Panc1 (cell line): ENCODE results near the gene SLC25A29.

Experiments used
- POLR2AphosphoS5 ChIP-seq: IDR thresholded peaks from 2 replicates; pipeline ENCODE4 v1.6.1; 2012; ENCODE audit warnings: mild to moderate bottlenecking, low read depth, low read length, moderate library complexity
- TF ChIP-seq, protein P1 (sequence below): fragments of 450-650 bp; IDR thresholded peaks from 2 replicates; pipeline ENCODE4 v1.5.1; 2017; ENCODE audit warnings: mild to moderate bottlenecking
- TF ChIP-seq, protein P2 (sequence below), 2 experiments: IDR thresholded peaks; 2 replicates each; pipeline ENCODE4 v1.6.1; 2011 to 2012; ENCODE audit warnings: low read depth in 2 of 2, control low read depth in 1 of 2, low read length in 1 of 2, mild to moderate bottlenecking in 1 of 2, moderate library complexity in 1 of 2; ENCODE audit not compliant: insufficient read depth in 1 of 2

DNA sequence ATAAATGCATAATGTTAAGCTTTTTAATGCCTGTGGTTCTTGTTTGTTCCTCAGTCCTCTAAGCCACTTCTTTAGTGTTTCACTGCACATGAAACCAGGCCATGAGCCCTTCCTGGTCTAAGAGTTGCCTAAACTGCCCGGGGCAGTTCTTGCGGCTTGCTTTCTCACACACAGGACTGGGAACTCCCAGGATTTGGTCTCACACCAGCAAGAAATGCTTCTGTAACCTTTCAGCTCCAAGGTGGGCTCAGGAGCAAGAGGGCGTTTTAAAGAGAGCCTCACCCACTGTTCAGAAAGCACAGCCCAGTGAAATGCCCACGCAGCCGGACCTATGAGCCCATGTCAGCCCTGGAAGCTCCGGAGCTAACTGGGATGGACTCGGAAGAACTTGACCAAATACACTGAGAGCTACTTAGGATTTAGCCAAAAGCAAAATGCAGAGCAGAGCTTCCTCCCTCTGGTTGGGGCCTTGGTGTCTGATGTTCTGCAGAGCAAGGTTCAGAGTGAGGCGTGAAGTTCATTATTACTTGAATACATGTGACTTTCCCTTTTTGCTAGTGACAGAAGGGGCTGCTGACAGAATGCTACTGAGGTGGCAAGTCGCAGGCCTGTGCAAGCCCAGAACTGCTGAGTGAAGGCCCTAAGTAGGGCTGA, 23.4 kb downstream of the SLC25A29 start:
- TF ChIP-seq, protein P1, sequence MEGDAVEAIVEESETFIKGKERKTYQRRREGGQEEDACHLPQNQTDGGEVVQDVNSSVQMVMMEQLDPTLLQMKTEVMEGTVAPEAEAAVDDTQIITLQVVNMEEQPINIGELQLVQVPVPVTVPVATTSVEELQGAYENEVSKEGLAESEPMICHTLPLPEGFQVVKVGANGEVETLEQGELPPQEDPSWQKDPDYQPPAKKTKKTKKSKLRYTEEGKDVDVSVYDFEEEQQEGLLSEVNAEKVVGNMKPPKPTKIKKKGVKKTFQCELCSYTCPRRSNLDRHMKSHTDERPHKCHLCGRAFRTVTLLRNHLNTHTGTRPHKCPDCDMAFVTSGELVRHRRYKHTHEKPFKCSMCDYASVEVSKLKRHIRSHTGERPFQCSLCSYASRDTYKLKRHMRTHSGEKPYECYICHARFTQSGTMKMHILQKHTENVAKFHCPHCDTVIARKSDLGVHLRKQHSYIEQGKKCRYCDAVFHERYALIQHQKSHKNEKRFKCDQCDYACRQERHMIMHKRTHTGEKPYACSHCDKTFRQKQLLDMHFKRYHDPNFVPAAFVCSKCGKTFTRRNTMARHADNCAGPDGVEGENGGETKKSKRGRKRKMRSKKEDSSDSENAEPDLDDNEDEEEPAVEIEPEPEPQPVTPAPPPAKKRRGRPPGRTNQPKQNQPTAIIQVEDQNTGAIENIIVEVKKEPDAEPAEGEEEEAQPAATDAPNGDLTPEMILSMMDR = no peak
- no peak for TF ChIP-seq POLR2AphosphoS5
- TF ChIP-seq, protein P2, sequence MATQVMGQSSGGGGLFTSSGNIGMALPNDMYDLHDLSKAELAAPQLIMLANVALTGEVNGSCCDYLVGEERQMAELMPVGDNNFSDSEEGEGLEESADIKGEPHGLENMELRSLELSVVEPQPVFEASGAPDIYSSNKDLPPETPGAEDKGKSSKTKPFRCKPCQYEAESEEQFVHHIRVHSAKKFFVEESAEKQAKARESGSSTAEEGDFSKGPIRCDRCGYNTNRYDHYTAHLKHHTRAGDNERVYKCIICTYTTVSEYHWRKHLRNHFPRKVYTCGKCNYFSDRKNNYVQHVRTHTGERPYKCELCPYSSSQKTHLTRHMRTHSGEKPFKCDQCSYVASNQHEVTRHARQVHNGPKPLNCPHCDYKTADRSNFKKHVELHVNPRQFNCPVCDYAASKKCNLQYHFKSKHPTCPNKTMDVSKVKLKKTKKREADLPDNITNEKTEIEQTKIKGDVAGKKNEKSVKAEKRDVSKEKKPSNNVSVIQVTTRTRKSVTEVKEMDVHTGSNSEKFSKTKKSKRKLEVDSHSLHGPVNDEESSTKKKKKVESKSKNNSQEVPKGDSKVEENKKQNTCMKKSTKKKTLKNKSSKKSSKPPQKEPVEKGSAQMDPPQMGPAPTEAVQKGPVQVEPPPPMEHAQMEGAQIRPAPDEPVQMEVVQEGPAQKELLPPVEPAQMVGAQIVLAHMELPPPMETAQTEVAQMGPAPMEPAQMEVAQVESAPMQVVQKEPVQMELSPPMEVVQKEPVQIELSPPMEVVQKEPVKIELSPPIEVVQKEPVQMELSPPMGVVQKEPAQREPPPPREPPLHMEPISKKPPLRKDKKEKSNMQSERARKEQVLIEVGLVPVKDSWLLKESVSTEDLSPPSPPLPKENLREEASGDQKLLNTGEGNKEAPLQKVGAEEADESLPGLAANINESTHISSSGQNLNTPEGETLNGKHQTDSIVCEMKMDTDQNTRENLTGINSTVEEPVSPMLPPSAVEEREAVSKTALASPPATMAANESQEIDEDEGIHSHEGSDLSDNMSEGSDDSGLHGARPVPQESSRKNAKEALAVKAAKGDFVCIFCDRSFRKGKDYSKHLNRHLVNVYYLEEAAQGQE (IDR thresholded peaks at IDR 0.05; ENCODE audit: insufficient read depth in 1 of 2, low read depth in 2 of 2, low read length in 1 of 2) = no peak
